ENCODE results near the gene GPR4.

GRCh38 chr19:45621976-45622503, 20.0 kb upstream of the GPR4 start:
- TF ChIP-seq POLR2A (IDR thresholded peaks at IDR 0.05; ENCODE audit: low read depth, low read length) (no peak), POLR2AphosphoS5 (IDR thresholded peaks at IDR 0.05; ENCODE audit: low read depth, low read length) (no peak), TAF1 (IDR thresholded peaks at IDR 0.05; ENCODE audit: borderline replicate concordance, low read depth, low read length) (no peak)

Measured in GM12892 (cell line).